Gastroesophageal sphincter (tissue), 3 donors: Measurements from ENCODE around the gene MYL10.

Experiments
- EP300 ChIP-seq: sonication (generic); formaldehyde crosslinking; IDR thresholded peaks from one replicate; pipeline ENCODE4 v1.6.1; 2017; ENCODE audit warnings: antibody characterized with exemption, mild to moderate bottlenecking
- POLR2A ChIP-seq, 2 donors: fragments of 450-650 bp; IDR thresholded peaks; one replicate each; pipeline ENCODE4 v1.6.1; 2017; ENCODE audit warnings: antibody characterized with exemption in 2 of 2, mild to moderate bottlenecking in 2 of 2, moderate library complexity in 1 of 2
- POLR2AphosphoS5 ChIP-seq: sonication (generic); formaldehyde crosslinking; IDR thresholded peaks from one replicate; pipeline ENCODE4 v1.6.1; 2017; ENCODE audit warnings: antibody characterized with exemption
- TF ChIP-seq, protein P1 (sequence below), 4 experiments: fragments of 200-600 bp in 2 of 4; fragments of 450-650 bp in 2 of 4; sonication (generic) in 1 of 4; IDR thresholded peaks; one replicate each; pipeline ENCODE4 v1.5.1; 2017 to 2019; ENCODE audit warnings: antibody characterized with exemption in 4 of 4, mild to moderate bottlenecking in 2 of 4, moderate library complexity in 2 of 4

DNA sequence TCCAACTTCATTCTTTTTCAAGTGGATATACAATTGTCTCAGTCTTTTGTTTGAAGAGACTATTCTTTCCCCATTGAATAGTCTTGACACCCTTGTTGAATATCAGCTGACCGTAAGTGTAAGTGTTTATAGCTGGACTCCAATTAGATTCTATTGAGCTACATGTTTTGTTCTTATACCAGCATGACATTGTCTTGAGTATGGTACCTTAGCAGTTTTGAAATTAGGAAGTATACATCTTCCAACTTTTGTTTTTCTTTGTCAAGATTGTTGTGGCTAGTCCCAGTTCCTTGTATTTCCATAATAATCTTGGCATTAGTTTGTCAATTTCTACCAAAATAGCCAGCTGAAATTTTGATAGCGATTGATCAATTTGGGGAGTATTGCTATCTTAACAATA lies 56.9 kb downstream of the MYL10 start:
- TF ChIP-seq, protein P1, sequence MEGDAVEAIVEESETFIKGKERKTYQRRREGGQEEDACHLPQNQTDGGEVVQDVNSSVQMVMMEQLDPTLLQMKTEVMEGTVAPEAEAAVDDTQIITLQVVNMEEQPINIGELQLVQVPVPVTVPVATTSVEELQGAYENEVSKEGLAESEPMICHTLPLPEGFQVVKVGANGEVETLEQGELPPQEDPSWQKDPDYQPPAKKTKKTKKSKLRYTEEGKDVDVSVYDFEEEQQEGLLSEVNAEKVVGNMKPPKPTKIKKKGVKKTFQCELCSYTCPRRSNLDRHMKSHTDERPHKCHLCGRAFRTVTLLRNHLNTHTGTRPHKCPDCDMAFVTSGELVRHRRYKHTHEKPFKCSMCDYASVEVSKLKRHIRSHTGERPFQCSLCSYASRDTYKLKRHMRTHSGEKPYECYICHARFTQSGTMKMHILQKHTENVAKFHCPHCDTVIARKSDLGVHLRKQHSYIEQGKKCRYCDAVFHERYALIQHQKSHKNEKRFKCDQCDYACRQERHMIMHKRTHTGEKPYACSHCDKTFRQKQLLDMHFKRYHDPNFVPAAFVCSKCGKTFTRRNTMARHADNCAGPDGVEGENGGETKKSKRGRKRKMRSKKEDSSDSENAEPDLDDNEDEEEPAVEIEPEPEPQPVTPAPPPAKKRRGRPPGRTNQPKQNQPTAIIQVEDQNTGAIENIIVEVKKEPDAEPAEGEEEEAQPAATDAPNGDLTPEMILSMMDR (IDR thresholded peaks at IDR 0.05) = no peak
- TF ChIP-seq POLR2A (IDR thresholded peaks at IDR 0.05) (no peak), POLR2AphosphoS5 (no peak), EP300 (no peak)
